Activated CD8-positive, alpha-beta memory T cell treated with anti-CD3 and anti-CD28 coated beads, Interleukin-2, amount 50 U/mL, for 48 hours (primary cell): ENCODE results near the gene TMEM132A.

Source experiments
- DNase-seq: peaks from one replicate; pipeline ENCODE4 v3.0.0-alpha.2; 2020

TMEM132A gene

DNA sequence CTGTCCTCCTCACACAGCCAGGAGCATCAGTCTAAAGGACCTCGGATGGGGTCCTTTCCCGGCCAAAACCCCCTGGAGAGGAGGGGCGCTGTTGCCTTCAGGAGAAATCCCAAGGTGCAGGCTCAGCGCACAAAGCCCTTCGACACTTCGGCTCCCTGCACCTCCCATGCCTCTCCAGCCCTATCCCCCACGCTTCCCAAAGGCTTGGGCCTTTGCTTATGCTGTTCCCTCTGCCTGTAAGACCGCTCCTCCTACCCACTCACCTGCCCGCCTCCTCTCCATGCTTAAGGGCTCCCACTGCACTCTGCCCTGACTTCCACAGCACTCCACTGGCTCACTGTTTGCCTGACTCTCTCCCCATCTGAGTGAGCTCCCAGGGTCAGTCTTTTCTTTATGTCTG is 14.2 kb downstream of the TMEM132A start:
- no peak for DNase-seq

GRCh38 chr11:60939301-60939700 is 15.0 kb downstream of the TMEM132A start:
- DNase-seq = no peak

- DNase-seq = no peak
Measured at GRCh38 chr11:60939855-60940254, 15.6 kb downstream of the TMEM132A start.

DNA sequence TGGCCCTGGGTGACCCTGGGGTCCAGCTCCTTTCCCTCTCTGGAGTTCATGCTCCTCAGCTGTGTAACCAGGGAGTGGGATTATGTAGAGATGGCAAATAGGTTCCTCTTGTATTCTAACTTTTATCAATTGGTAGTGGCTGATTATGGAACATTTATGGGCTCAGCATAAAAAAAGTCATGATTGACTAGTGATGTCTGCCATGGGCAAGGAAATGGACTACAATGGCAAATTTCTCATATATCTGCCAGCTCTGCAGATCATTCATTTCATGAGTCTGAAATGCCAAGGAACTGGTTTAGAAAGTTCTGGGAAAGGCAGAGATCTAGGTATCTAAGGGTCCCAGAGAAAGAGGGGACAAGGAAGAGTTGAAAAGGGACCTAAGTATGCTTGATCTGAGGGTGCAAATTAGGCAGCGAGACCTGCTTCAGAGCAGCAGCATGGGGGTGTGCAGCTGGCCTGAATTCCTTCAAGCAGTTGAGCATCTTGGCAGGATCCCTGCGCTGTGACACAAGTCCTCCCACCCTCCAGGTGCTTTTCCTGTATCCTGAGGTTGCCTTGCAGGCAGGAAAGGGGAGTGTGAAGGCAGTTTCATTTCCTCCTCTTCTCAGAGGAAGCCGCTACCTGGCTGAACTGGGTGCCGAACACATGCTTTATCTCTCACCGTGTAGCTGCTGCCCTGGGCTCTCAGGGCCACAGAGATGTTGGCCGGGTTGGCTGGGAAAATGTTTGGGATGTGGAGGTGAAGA is 17.3 kb downstream of the TMEM132A start:
- DNase-seq = no peak

- DNase-seq = no peak
Measured at GRCh38 chr11:60942219-60942618, 18.0 kb downstream of the TMEM132A start.

GRCh38 chr11:60942970-60943565 is 18.8 kb downstream of the TMEM132A start:
- no peak for DNase-seq

DNA sequence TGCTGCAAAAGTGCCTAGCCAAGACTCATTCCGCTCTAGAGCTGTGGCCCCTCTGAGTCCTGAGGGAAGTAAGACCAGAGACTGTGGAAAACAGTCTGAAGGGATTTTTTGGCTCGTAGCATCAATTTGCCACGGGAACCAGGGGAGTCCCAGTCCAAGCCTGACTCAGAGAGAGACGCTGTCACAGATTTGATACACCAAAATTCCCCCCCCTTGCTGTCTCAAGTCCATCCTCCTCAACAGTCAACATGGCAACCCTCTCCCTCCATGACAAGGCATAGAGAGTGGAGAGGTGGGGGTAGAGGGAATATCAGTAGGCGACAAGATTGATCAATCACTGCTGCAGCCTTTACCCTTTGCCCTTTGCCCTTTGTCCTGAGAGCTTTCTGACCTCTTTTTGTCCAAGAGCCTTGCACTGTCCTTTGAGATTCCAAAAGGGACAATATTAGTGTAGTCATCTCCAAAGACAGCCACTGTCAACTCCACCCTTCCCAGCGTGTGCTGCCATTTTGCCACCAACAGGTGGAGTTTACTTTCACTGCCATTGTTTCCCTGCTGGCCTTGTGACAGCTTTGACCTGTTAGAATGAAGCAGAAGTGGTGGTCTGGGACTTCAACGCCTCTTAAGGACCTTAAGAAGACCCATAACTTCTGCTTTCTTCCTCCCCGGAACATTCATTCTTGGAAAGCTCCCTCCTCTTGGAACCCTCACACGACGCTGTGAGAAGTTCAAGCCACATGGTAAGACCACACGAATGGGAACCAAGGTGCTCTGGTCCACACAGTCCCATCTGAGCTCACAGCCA is 20.4 kb downstream of the TMEM132A start:
- no peak for DNase-seq

- no peak for DNase-seq
Measured at GRCh38 chr11:60945295-60945667, 21.0 kb downstream of the TMEM132A start.

GRCh38 chr11:60946601-60947264 is 22.5 kb downstream of the TMEM132A start:
- no peak for DNase-seq

DNA sequence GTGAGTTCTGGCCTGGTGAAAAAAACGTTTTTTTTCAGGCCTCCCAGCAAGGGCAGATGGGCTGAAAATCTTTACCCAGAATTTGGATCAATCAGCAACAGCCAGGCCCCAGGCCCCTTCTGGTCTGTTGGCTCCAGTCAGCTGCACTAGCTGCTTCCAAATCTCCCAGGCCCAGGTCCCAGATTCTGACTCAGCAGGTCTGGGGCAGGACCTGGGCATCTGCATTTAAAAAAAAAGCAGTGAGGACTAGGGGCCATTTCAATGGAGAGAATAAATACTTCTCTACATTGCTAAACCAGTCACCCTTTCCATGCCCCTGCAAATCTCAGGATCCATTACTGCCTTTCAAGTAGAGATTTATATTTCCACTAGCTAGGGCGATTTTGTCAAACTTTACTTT is 23.4 kb downstream of the TMEM132A start:
- DNase-seq = no peak

GRCh38 chr11:60948250-60948649 is 24.0 kb downstream of the TMEM132A start:
- DNase-seq = no peak

DNA sequence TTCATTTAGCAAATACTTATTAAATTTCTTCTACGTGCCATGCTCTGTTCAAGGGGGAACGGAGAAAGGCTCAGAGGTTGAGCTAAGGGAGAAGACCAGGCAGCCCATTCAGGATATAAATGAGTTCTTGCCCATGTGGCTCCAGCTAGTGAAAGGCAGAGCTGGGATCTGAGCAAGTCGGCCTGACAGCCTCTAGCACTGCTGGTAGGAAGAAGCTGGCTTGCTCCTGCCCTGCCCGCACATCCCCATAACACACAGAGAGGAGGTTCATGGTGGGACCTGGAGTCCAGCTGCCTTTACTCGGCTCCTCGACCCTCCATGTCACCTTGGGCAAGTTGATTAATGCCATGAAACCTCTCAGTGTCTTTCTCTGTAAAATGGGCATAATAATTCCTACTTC is 25.8 kb downstream of the TMEM132A start:
- DNase-seq = no peak

DNA sequence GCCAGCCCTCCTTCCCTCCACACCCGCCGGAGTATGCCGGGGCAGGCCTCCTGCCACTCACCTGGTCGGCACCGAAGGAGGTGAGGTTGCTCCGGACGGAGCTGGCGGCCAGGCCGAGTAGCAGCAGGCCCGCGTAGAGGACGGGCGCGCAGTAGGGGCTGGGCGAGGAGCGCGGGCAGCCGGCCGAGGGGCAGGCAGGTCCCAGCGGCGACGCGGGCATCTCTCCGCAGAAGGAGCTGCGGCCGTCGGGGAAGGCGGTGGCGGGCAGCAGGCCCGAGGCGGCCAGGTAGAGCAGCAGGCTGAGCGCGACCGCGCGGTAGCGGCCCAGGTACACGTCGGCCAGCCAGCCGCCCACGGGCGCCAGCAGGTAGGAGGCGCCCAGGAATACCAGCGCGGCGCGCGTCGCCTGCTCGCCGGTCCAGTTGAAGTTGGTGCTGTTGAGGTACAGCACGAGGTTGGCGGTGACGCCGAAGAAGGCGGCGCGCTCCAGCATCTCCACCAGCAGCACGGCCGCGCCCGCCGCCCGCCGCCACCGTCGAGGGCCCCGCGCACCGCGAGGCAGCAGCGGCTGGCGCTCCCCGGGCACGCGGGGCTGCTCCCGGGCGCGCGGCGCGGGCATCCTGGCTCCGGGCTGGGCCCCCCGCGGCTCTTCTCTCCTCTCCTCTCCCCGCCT is 26.8 kb downstream of the TMEM132A start:
- peak; percentile 71 for DNase-seq

DNA sequence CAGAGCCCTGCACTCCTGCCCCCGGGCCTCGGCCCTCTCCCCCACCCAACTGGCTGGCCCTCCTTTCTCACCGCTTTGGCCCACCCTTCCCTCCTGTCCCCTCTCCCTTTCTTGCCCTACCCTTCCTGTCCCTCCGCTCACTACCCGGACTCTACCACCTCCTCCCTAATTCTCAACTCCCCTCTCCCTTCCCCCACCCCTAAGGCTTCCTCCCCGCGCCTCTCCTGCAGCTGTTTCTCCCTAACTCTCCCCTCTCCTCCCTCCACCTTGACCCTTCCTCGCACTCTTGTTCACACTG is 27.3 kb downstream of the TMEM132A start:
- DNase-seq = no peak

DNA sequence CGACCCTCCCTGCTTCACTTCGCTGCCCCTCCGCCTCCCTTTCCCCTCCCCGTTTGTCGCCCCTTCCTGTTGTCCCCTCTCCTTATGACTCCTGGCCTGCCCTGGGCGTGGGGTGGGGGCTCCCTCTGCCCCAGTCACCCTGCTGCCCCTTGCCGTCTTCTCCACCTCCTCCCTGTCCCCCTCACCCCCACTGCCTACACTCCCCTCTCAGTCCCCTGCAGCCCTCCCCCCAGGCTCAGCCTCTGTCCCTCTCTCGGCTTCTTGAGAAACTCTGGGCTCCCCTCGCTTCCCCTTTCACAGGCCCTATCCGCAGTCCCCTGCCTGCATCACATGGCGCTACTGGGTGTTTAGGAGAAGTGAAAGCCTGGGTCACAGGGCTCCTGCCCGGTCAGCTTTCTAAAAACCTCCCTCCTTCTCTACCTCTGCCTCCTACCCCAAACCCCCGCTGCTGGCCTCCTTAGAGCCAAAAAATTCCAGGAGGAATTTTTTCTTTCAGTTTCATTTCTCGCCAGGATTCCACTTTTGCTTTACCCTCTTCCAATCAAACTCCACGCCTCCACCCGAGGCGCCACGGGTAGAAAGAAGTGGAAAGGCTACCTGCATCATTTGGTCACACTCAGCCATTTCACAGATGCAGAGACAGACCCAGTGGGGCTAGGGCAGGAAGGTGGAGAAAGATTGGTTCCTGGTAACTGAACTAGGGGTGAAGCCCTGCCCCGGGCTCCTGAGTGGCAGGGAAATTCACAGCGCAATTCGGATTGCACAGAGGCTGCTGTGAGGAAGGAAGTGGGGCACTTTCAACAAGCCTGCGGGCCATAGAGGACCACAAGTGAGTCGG is 27.9 kb downstream of the TMEM132A start, which contains the start of gene SLC15A3:
SLC15A3 (minus strand) TSS at position 273 of the 838 bp plus-strand sequence. CDS start 625 bp downstream, outside the sequence.
- peak; percentile 62 for DNase-seq

DNA sequence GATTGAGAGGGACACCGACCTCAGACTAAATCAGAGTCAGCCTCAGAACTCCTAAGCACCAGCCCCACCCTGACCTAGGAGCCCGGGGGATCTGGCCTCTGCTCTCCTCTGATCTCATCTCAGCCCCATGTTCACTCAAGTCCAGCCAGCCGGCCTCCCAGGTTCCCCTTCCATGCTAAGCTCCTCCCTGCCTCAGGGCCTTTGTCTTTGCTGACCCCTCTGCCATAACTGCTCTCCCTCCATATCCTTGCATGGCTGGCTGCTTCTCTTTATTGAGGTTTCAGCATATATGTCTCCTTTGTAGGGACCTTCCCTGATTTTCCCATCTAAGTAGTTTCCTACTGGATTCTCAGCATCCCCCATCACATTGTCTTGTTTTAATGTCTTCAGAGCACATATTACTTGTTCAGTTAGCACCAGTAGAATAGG is 28.5 kb downstream of the TMEM132A start:
- no peak for DNase-seq

DNA sequence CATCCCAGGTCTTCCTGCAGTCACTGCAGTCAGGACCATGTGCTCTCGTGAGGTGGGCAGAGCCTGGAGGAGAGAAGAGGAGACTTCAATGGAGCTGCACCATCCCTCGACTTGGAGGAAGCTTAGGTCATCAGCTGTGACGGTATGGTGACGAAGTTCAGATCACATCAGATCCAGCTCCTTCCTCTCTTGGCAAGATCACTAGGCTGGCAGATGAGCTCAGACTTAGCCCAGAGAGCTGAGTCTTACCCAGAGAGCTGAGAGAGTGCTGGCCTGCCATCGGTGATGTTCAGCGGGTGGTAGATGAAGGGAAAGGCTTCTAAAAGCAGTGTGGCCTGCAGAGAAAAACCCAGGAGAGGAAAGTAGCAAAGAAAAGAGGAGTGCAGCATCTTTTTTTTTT is 29.5 kb downstream of the TMEM132A start:
- no peak for DNase-seq

DNA sequence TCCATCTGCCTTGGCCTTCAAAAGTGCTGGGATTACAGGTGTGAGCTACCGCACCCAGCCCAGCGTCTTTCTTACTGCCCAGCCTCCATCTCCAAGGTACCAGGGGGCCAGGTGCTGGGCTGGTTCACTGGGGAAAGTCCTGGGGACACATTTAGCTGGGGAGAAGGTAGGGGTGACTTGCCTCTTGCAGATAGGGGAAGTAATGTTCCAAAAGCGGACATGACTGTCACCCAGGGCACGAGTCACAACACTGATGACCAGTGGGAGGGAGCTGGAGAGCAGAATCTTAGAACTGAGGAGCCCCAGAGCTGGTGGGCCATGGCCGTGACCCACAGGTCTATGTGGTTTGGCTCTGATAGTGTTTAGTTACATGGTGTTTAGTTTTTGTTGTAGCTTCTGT is 30.2 kb downstream of the TMEM132A start:
- no peak for DNase-seq

DNA sequence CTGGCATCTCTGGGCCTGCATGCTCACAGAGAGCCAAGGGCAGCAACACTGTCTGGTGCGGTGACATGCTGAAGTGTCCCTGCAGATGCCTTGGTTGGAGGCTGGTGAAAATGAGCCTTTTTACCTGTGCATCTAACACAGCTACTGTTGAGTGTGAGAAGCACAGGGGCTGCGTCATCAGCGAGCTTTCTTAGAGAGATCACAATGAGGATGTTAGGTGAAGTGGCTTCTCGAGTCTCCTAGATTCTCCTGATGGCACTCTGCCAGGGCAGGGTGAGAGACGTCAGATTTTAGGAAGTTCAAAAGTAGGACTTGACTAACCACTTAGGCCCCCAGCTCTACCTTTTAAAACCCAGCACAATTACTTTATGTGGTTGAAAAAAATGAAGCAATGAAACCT is 31.3 kb downstream of the TMEM132A start:
- DNase-seq = no peak

- no peak for DNase-seq
Measured at GRCh38 chr11:60957188-60957587, 32.9 kb downstream of the TMEM132A start.

GRCh38 chr11:60959431-60959830 is 35.2 kb downstream of the TMEM132A start:
- no peak for DNase-seq

DNA sequence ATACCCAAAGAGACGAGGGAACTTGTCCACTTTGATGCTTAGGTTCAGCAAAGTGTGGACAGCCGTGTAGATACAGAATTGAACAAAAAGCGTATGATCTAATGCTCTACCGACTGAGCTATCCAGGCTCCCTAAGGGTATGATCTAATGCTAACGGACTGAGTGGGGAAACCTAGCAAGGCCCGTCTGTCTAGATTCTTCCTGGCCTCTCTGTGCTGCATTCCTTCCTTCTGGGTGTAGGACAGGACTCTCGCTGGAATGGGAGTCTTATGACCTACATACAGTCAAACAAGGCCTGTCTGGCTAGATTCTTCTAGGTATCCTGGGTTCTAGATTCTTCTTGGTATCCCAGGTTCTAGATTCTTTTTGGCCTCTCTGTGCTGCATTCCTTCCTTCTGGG is 36.1 kb downstream of the TMEM132A start:
- no peak for DNase-seq
